Measurements from ENCODE around the gene NUP54. TPM values are rescaled to one million over a fixed set of nuclear protein-coding genes. Genes with fewer than 3 reads are reported as not detected.
A peak's percentile ranks its signal among the peaks of the same experiment; 100 is the strongest.

The NUP54 gene
- total and polyA plus RNA-seq, 2 donors: 59.3 to 73.0 TPM

GRCh38 chr4:76072760-76073159 is 75.4 kb downstream of the NUP54 start:
- H3K27ac ChIP-seq (ENCODE audit: low read depth in 1 of 2, low read length in 1 of 2): no peak overlapping the region
- H3K9me3 ChIP-seq (ENCODE audit: control insufficient read depth in 2 of 2, insufficient read depth in 1 of 2, low read length in 1 of 2): no peaks in the 10 kb centered on the region
- no peak overlapping the region for H3K4me3 ChIP-seq (ENCODE audit: low read length in 2 of 2)
- no peak for DNase-seq (ENCODE audit: low read depth in 6 of 9, low spot score in 9 of 9)
- H3K27me3 ChIP-seq (ENCODE audit: control insufficient read depth in 2 of 2, insufficient read depth in 1 of 2, low read length in 1 of 2): no peaks in the 10 kb centered on the region
- H3K36me3 ChIP-seq (ENCODE audit: control insufficient read depth in 2 of 2, insufficient read depth in 2 of 2, low read length in 1 of 2): no peaks in the 10 kb centered on the region
- no peaks in the 10 kb centered on the region for H3K4me1 ChIP-seq (ENCODE audit: control insufficient read depth in 2 of 2, insufficient read depth in 2 of 2, low read length in 2 of 2)
- WGBS: 76% methylated on average over 4 of the region's 4 CpGs

- H3K27me3 ChIP-seq (ENCODE audit: control insufficient read depth in 2 of 2, insufficient read depth in 1 of 2, low read length in 1 of 2): no peaks in the 10 kb centered on the region
- peak; percentile 18 to 78 (median 56) for DNase-seq (ENCODE audit: low read depth in 6 of 9, low spot score in 9 of 9)
- 1% methylated on average over 2 of the region's 2 CpGs for WGBS
These were observed 80.4 kb downstream of the NUP54 start for GRCh38 chr4:76067652-76068286.

GRCh38 chr4:76066546-76066945 is 81.7 kb downstream of the NUP54 start:
- no peak overlapping the region for H3K4me3 ChIP-seq (ENCODE audit: low read length in 2 of 2)
- no peaks in the 10 kb centered on the region for H3K36me3 ChIP-seq (ENCODE audit: control insufficient read depth in 2 of 2, insufficient read depth in 2 of 2, low read length in 1 of 2)
- DNase-seq (ENCODE audit: low read depth in 6 of 9, low spot score in 9 of 9): no peak
- H3K27me3 ChIP-seq (ENCODE audit: control insufficient read depth in 2 of 2, insufficient read depth in 1 of 2, low read length in 1 of 2): no peaks in the 10 kb centered on the region
- H3K4me1 ChIP-seq (ENCODE audit: control insufficient read depth in 2 of 2, insufficient read depth in 2 of 2, low read length in 2 of 2): no peaks in the 10 kb centered on the region
- 94% methylated on average over 3 of the region's 3 CpGs for WGBS
- H3K9me3 ChIP-seq (ENCODE audit: control insufficient read depth in 2 of 2, insufficient read depth in 1 of 2, low read length in 1 of 2): no peaks in the 10 kb centered on the region
- no peak overlapping the region for H3K27ac ChIP-seq (ENCODE audit: low read depth in 1 of 2, low read length in 1 of 2)

More at GRCh38 chr4:76067652-76068286, 80.4 kb downstream of the NUP54 start:
- H3K27ac ChIP-seq (ENCODE audit: low read depth in 1 of 2, low read length in 1 of 2): no peak overlapping the region
- no peak overlapping the region for H3K4me3 ChIP-seq (ENCODE audit: low read length in 2 of 2)
- H3K4me1 ChIP-seq (ENCODE audit: control insufficient read depth in 2 of 2, insufficient read depth in 2 of 2, low read length in 2 of 2): no peaks in the 10 kb centered on the region
- H3K36me3 ChIP-seq (ENCODE audit: control insufficient read depth in 2 of 2, insufficient read depth in 2 of 2, low read length in 1 of 2): no peaks in the 10 kb centered on the region
- H3K9me3 ChIP-seq (ENCODE audit: control insufficient read depth in 2 of 2, insufficient read depth in 1 of 2, low read length in 1 of 2): no peaks in the 10 kb centered on the region

Other genes starting within 250 kb of the NUP54 start
- under 0.01 TPM for gene PPEF2, start 245.9 kb downstream of the NUP54 start, total RNA-seq
- gene PPEF2, start 245.9 kb downstream of the NUP54 start, polyA plus RNA-seq: 0.07 TPM
- gene NAAA, start 207.4 kb downstream of the NUP54 start, total RNA-seq: 26.1 TPM
- gene NAAA, start 207.4 kb downstream of the NUP54 start, polyA plus RNA-seq: 21.7 TPM
- gene SDAD1, start 157.5 kb downstream of the NUP54 start, total RNA-seq: 24.8 TPM
- gene SDAD1, start 157.5 kb downstream of the NUP54 start, polyA plus RNA-seq: 23.4 TPM
- gene CXCL9, start 140.9 kb downstream of the NUP54 start, total RNA-seq: 38.7 TPM
- gene CXCL9, start 140.9 kb downstream of the NUP54 start, polyA plus RNA-seq: 40.0 TPM
- gene CXCL10, start 124.9 kb downstream of the NUP54 start, total RNA-seq: 50.4 TPM
- gene CXCL10, start 124.9 kb downstream of the NUP54 start, polyA plus RNA-seq: 65.6 TPM
- gene CXCL11, start 112.3 kb downstream of the NUP54 start, total RNA-seq: 7.1 TPM
- gene CXCL11, start 112.3 kb downstream of the NUP54 start, polyA plus RNA-seq: 9.6 TPM
- gene ART3, start 73.7 kb downstream of the NUP54 start, total RNA-seq: 0.61 TPM
- gene ART3, start 73.7 kb downstream of the NUP54 start, polyA plus RNA-seq: 1.8 TPM
- 34.7 TPM for gene SCARB2, start 65.4 kb upstream of the NUP54 start, total RNA-seq
- gene SCARB2, start 65.4 kb upstream of the NUP54 start, polyA plus RNA-seq: 46.6 TPM
- gene FAM47E, start 103.3 kb upstream of the NUP54 start, total RNA-seq: 1.1 TPM
- gene FAM47E, start 103.3 kb upstream of the NUP54 start, polyA plus RNA-seq: 2.8 TPM
- gene STBD1, start 158.3 kb upstream of the NUP54 start, total RNA-seq: 0.33 TPM
- 1.1 TPM for gene STBD1, start 158.3 kb upstream of the NUP54 start, polyA plus RNA-seq

All from thymus (tissue), 11 donors.